Spleen (tissue), 11 donors: Measurements from ENCODE around the gene MBNL1. TPM values are rescaled to one million over a fixed set of nuclear protein-coding genes. Genes with fewer than 3 reads are reported as not detected.
A peak's percentile ranks its signal among the peaks of the same experiment; 100 is the strongest.
"Not testable (repeated sequence)": the region's sequence is repeated elsewhere in the genome, so short reads cannot be mapped to it uniquely, and the experiment has no call there.

Experiments
- DNase-seq: peaks from one replicate; pipeline ENCODE4 v3.0.0-alpha.2; 2020
- H3K27ac ChIP-seq, 8 donors: fragments of 200-600 bp; sonication (generic) in 7 of 8; 1 replicate in 4 of 8; 2 replicates in 4 of 8; pipeline versions ENCODE4 v1.5.0 to v1.8.0; 2016 to 2021; ENCODE audit warnings: inconsistent platforms in 4 of 8, mild to moderate bottlenecking in 4 of 8, moderate library complexity in 1 of 8
- H3K27me3 ChIP-seq, 7 donors: fragments of 200-600 bp; sonication (generic) in 6 of 7; replicated peaks in 1 of 7; 1 replicate in 4 of 7; 2 replicates in 3 of 7; pipeline versions ENCODE4 v1.5.0 to v1.8.0; 2016 to 2021; ENCODE audit warnings: inconsistent platforms in 3 of 7, mild to moderate bottlenecking in 1 of 7
- H3K36me3 ChIP-seq, 6 donors: fragments of 200-600 bp; sonication (generic) in 5 of 6; 1 replicate in 4 of 6; 2 replicates in 2 of 6; pipeline versions ENCODE4 v1.5.0 to v1.8.0; 2016 to 2021; ENCODE audit warnings: inconsistent platforms in 2 of 6
- H3K4me1 ChIP-seq, 6 donors: fragments of 200-600 bp; sonication (generic) in 5 of 6; 1 replicate in 3 of 6; 2 replicates in 3 of 6; pipeline versions ENCODE4 v1.5.0 to v1.8.0; 2016 to 2021; ENCODE audit warnings: inconsistent platforms in 3 of 6
- H3K4me3 ChIP-seq, 8 donors: fragments of 200-600 bp; sonication (generic) in 7 of 8; 1 replicate in 4 of 8; 2 replicates in 4 of 8; pipeline versions ENCODE4 v1.5.0 to v1.8.0; 2016 to 2021; ENCODE audit warnings: inconsistent platforms in 4 of 8, mild to moderate bottlenecking in 4 of 8, moderate library complexity in 2 of 8
- H3K9me3 ChIP-seq, 8 donors: fragments of 200-600 bp; sonication (generic) in 7 of 8; 1 replicate in 4 of 8; 2 replicates in 4 of 8; pipeline versions ENCODE4 v1.5.0 to v1.8.0; 2016 to 2021; ENCODE audit warnings: inconsistent platforms in 4 of 8
- CTCF ChIP-seq, 11 experiments: fragments of 200-600 bp in 7 of 11; fragments of 450-650 bp in 4 of 11; sonication (generic) in 4 of 11; IDR thresholded peaks in 8 of 11; conservative IDR thresholded peaks in 3 of 11; 1 replicate in 7 of 11; 2 replicates in 4 of 11; pipeline versions ENCODE4 v1.4.0 to v1.8.0; 2016 to 2021; ENCODE audit warnings: antibody characterized with exemption in 11 of 11, inconsistent platforms in 4 of 11, mild to moderate bottlenecking in 1 of 11
- POLR2A ChIP-seq, 3 donors: fragments of 450-650 bp; IDR thresholded peaks; one replicate each; pipeline ENCODE4 v1.5.1; 2017; ENCODE audit warnings: antibody characterized with exemption in 3 of 3, mild to moderate bottlenecking in 1 of 3
- POLR2AphosphoS5 ChIP-seq, 3 donors: sonication (generic); formaldehyde crosslinking; IDR thresholded peaks; one replicate each; pipeline ENCODE4 v1.5.1; 2017; ENCODE audit warnings: antibody characterized with exemption in 3 of 3
- WGBS, 5 donors: extraction: QIAGEN DNeasy Blood & Tissue Kit in 3 of 5; methylation state at CpG; one replicate each; pipeline versions ENCODE4 v1.1.5 to v1.1.7; 2013 to 2018; 5-methylcytosine and 5-hydroxymethylcytosine counted together
- intact Hi-C: fragments of 100-400 bp; cut with DNase I; formaldehyde crosslinking; loops from one replicate; pipeline ENCODE4 v1.15.0; 2023; ENCODE audit warnings: low total_unique reads
- polyA plus RNA-seq, 3 donors: library from polyadenylated mRNA; stranded (reverse); fragments of 200-250 nt; gene quantifications; one replicate each; pipeline ENCODE4 v1.2.1, GENCODE V29; 2013
- total RNA-seq, 7 donors: library from RNA; depleted of rRNA in 3 of 7; stranded (reverse); fragments of >200 nt in 3 of 7; fragmentation: NEBNext Ultra II Directional in 4 of 7; extraction: Animal tissue kit (Norgen Biotek cat#: 25700) in 4 of 7; gene quantifications; one replicate each; pipeline versions ENCODE4 v1.1.0 to v1.2.1, GENCODE V29; 2016 to 2021
- donor health status: healthy with polysubstance abuse.
- donor health status: DM: no; HTN: no; CAD: no; lungs with moderate emphysema.
- donor health status: DM: no; HTN: no; CAD: no.
- donor health status: Bipolar disorder and iron deficiency.
- donor health status: healthy.
- donor health status: DM: no; HTN: no; CAD: no.
- donor health status: DM: yes; HTN: yes; CAD: no.

Gene MBNL1
- total and polyA plus RNA-seq, 10 donors, result 64.7 to 491 (median 296) TPM

GRCh38 chr3:152334761-152335160 is 66.0 kb downstream of the MBNL1 start:
- no peaks in the 10 kb centered on the region for H3K9me3 ChIP-seq
- WGBS, 5 donors, result 64 to 74% (median 71%) methylated on average over 3 of the region's 3 CpGs
- H3K27me3 ChIP-seq, result no peaks in the 10 kb centered on the region
- intact Hi-C loops, result no loop called here
- H3K36me3 ChIP-seq, result peaks cover 0 to 34% (median 2%) of the 10 kb centered on the region in 6 donors
- H3K4me1 ChIP-seq, result peaks cover 24 to 99% (median 74%) of the 10 kb centered on the region in 6 donors
- H3K4me3 ChIP-seq, result no peak overlapping the region
- peak overlapping the region in 4 of 8 donors; percentile 13 to 55 (median 45) for H3K27ac ChIP-seq
- TF ChIP-seq POLR2A (IDR thresholded peaks at IDR 0.05), result no peak
- TF ChIP-seq POLR2AphosphoS5 (IDR thresholded peaks at IDR 0.05), result peak in 1 of 3 donors; percentile 21
- no peak for DNase-seq

GRCh38 chr3:152335273-152335672 is 66.5 kb downstream of the MBNL1 start:
- H3K27ac ChIP-seq, result peak overlapping the region in 4 of 8 donors; percentile 13 to 55 (median 45)
- DNase-seq, result no peak
- H3K9me3 ChIP-seq, result no peaks in the 10 kb centered on the region
- TF ChIP-seq CTCF (IDR thresholded peaks at IDR 0.05 in 8 of 11, conservative IDR thresholded peaks at IDR 0.05 in 3 of 11), result no peak
- TF ChIP-seq POLR2A (IDR thresholded peaks at IDR 0.05), result no peak
- TF ChIP-seq POLR2AphosphoS5 (IDR thresholded peaks at IDR 0.05), result no peak
- H3K36me3 ChIP-seq, result peaks cover 0 to 39% (median 4%) of the 10 kb centered on the region in 6 donors
- no peak overlapping the region for H3K4me3 ChIP-seq
- peaks cover 19 to 99% (median 74%) of the 10 kb centered on the region in 6 donors for H3K4me1 ChIP-seq
- WGBS, 5 donors, result 83 to 91% (median 86%) methylated on average over 2 of the region's 2 CpGs
- intact Hi-C loops, result no loop called here
- no peaks in the 10 kb centered on the region for H3K27me3 ChIP-seq

- H3K27me3 ChIP-seq, H3K4me3 ChIP-seq, DNase-seq, H3K9me3 ChIP-seq, intact Hi-C loops: not testable (repeated sequence)
- WGBS, 5 donors, result 86 to 95% (median 92%) methylated on average over 6 of the region's 6 CpGs
- Histone ChIP-seq H3K36me3 (peaks cover 0 to 54% (median 4%) of the 10 kb centered on the region in 6 donors), H3K27ac (peak overlapping the region in 1 of 8 donors; percentile 1), H3K4me1 (peaks cover 0 to 98% (median 59%) of the 10 kb centered on the region in 6 donors)
Observed at GRCh38 chr3:152337337-152337736, 68.6 kb downstream of the MBNL1 start.

- peak overlapping the region in 2 of 8 donors; percentile 18 to 25 for H3K27ac ChIP-seq
- no peaks in the 10 kb centered on the region for H3K9me3 ChIP-seq
- TF ChIP-seq POLR2AphosphoS5 (IDR thresholded peaks at IDR 0.05), result peak in 1 of 3 donors; percentile 13
- TF ChIP-seq CTCF (IDR thresholded peaks at IDR 0.05 in 8 of 11, conservative IDR thresholded peaks at IDR 0.05 in 3 of 11), result no peak
- H3K36me3 ChIP-seq, result peaks cover 0 to 58% (median 4%) of the 10 kb centered on the region in 6 donors
- no peak for DNase-seq
- no peaks in the 10 kb centered on the region for H3K27me3 ChIP-seq
- 90 to 95% (median 93%) methylated on average over 5 of the region's 5 CpGs for WGBS, 5 donors
- H3K4me1 ChIP-seq, result peaks cover 0 to 96% (median 51%) of the 10 kb centered on the region in 6 donors
- H3K4me3 ChIP-seq, result no peak overlapping the region
- intact Hi-C loops, result no loop called here
Observed at GRCh38 chr3:152338159-152338720, 69.5 kb downstream of the MBNL1 start.

GRCh38 chr3:152339881-152340505 is 71.3 kb downstream of the MBNL1 start:
- peaks cover 0 to 67% (median 6%) of the 10 kb centered on the region in 6 donors for H3K36me3 ChIP-seq
- TF ChIP-seq CTCF (IDR thresholded peaks at IDR 0.05 in 8 of 11, conservative IDR thresholded peaks at IDR 0.05 in 3 of 11) (no peak), POLR2AphosphoS5 (IDR thresholded peaks at IDR 0.05) (peak in 1 of 3 donors; percentile 28), POLR2A (IDR thresholded peaks at IDR 0.05) (no peak)
- WGBS, 5 donors, result 75 to 86% (median 82%) methylated on average over 4 of the region's 4 CpGs
- intact Hi-C loops, result no loop called here
- H3K4me3 ChIP-seq, result no peak overlapping the region
- no peaks in the 10 kb centered on the region for H3K9me3 ChIP-seq
- no peak overlapping the region for H3K27ac ChIP-seq
- H3K4me1 ChIP-seq, result peaks cover 0 to 96% (median 34%) of the 10 kb centered on the region in 6 donors
- no peaks in the 10 kb centered on the region for H3K27me3 ChIP-seq
- no peak for DNase-seq
